HCT116 (cell line): Measurements from ENCODE around the gene AACS.

Experiments used
- EZH2 ChIP-seq: fragments of 200-600 bp; sonication (generic); IDR thresholded peaks from 2 replicates; pipeline ENCODE4 v1.6.1; 2017; ENCODE audit warnings: antibody characterized with exemption, mixed run types
- EZH2phosphoT487 ChIP-seq: fragments of 200-600 bp; IDR thresholded peaks from 2 replicates; pipeline ENCODE4 v1.6.1; 2018; ENCODE audit warnings: antibody characterized with exemption, borderline replicate concordance
- SRF ChIP-seq: IDR thresholded peaks from 2 replicates; pipeline ENCODE4 v1.6.1; 2012; ENCODE audit warnings: low read depth

- TF ChIP-seq EZH2phosphoT487 (no peak), SRF (no peak), EZH2 (no peak)
Measured at GRCh38 chr12:125038976-125039625, 26.1 kb upstream of the AACS start.
